VCaP (cell line): ENCODE data around the gene SNCA.

Source experiments
- H3K27ac ChIP-seq: fragments of 450-650 bp; 2 replicates; pipeline ENCODE4 v1.5.1; 2017
- TF ChIP-seq, protein P1 (sequence below): fragments of 450-650 bp; conservative IDR thresholded peaks from 2 replicates; pipeline ENCODE4 v1.5.1; 2017; ENCODE audit warnings: mild to moderate bottlenecking, moderate library complexity

Gene SNCA

DNA sequence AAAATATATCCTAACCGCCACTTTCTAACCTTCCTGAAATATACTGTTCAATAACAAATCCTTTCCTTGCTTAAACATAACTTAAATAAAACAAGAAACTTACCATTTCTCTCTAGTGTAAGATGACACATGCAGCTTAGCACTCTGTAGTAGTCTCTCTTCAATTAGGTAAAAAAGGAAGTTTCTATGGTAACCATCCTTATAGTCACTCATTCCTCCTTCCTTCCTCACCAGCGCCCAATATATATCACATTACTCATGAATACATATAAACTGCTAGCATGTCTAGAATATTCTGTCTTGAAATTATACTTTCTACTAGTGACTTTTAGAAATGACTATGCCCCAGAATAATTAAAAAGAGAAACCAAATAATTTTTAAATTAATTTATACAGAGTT is 112.2 kb downstream of the SNCA start:
- H3K27ac ChIP-seq: no peak overlapping the region
- TF ChIP-seq, protein P1, sequence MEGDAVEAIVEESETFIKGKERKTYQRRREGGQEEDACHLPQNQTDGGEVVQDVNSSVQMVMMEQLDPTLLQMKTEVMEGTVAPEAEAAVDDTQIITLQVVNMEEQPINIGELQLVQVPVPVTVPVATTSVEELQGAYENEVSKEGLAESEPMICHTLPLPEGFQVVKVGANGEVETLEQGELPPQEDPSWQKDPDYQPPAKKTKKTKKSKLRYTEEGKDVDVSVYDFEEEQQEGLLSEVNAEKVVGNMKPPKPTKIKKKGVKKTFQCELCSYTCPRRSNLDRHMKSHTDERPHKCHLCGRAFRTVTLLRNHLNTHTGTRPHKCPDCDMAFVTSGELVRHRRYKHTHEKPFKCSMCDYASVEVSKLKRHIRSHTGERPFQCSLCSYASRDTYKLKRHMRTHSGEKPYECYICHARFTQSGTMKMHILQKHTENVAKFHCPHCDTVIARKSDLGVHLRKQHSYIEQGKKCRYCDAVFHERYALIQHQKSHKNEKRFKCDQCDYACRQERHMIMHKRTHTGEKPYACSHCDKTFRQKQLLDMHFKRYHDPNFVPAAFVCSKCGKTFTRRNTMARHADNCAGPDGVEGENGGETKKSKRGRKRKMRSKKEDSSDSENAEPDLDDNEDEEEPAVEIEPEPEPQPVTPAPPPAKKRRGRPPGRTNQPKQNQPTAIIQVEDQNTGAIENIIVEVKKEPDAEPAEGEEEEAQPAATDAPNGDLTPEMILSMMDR: no peak

DNA sequence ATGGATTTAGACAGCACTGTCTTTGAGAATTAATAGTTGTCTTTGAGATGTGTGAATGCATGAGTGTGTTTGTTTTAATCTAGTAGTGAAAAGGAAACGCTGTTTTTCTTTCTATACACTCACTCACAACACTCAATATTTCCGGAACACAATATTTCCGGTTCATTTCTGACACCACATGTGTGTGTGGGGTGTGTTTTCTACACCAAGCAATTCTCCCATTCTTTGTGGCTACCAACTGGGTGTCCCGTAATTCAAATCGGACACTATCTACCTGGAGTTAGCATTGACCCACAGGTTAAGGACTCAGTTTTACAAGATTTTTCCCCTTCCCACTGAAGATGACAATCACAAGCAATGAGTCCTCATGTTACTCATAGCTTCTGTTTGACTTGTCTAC is 113.9 kb downstream of the SNCA start:
- TF ChIP-seq, protein P1: no peak
- no peak overlapping the region for H3K27ac ChIP-seq

DNA sequence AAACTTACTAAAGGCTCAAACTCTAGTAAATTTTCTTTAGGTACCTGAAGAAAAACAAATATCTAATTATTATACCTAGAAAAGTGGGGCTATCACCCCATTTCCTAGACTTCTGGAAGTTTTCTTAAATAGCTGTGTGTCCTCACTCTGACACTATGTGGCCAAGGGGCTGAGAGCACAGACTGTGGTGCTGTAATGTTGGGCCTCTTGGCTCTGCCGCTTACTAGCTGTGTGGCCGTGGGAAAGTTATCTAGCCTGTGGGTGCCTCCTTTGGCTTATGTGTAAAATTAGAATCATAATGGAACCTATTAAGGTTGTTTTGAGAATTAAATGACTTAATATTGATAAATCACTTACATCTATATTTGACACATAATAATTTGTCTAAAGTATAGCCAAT is 114.4 kb downstream of the SNCA start:
- TF ChIP-seq, protein P1: no peak

DNA sequence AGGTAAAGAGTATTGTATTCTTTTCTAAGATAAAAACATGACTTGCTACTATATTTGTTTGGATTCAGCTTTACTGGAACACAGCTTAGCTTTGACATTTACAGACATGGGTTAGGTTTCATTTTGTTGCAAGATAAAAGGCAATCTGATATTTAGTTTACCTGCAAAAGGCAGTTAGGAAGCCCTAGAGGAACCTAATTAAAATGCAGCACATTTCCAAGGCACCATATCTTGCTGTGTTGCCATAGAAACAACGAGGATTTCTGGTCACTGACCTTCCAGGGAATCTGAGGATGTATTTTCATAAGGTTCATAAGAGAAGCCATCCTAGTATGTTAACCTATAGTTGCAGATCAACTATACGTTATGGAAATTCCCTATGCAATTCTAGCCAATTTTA is 116.0 kb downstream of the SNCA start:
- TF ChIP-seq, protein P1: no peak

More for the DNA sequence above, 114.4 kb downstream of the SNCA start:
- no peak overlapping the region for H3K27ac ChIP-seq

DNA sequence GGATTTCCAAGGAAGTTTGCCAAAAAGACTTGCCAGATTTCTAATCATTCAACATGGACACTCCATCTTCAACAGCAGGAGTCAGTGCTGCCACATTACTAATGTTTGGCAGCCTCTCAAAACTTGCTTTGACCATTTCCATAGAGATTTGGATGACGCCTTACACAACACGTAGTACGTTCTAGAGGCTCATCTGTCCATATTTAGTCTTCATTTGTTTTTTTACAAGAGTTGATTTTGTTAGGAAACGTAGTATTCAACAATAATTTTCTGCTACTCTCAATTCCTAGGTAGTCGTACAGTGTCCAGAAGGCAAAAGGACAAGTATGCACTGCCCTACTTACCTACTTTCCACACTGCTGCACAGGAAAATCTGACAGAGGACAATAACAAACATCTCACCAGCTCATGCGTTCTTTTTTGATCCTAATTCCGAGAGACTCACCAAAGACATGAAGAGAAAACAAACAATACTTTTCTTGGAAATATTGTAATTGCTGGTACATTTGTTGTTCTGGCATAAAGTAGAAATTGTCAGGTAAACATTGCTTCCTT is 117.3 kb downstream of the SNCA start:
- TF ChIP-seq, protein P1: no peak

More for the DNA sequence above, 116.0 kb downstream of the SNCA start:
- no peak overlapping the region for H3K27ac ChIP-seq

DNA sequence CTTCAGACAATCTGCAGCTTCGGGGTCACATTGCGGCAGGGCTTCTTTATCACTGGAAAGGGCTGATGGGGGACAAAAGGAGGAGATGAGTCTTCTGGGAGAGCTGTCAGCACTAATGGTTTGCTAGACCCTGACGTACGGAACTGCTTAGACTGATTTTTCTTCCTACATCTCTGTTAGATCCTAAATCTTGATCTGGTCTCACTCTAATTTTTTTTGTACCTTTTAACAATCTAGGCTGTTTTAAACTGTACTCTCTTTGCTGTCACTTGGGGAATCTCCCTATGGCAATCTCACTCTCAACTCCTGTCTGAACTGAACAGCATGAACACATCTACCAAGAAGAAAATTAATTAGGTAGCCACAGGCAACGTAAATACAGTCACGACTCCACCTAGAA is 120.1 kb downstream of the SNCA start:
- TF ChIP-seq, protein P1: no peak
- H3K27ac ChIP-seq: no peak overlapping the region

More for the DNA sequence above, 117.3 kb downstream of the SNCA start:
- no peak overlapping the region for H3K27ac ChIP-seq

DNA sequence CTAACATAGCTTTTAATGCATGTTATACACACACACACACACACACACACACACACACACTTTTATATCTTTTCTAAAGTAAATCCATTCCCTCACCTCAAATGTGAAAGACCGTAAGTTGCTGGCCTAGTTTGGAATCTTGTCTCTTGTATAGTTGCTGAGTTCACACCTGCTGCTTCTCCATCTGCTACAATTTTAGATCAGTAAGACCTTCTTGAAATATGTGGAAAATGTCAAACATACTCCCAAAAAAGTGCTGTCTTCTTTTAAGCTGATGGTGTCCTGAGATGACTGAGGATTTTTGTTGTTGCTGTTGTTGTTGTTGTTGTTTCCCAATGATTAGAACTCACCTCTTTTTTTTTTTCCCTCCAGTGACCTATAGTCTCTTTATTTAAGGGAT is 121.3 kb downstream of the SNCA start:
- TF ChIP-seq, protein P1: no peak
- H3K27ac ChIP-seq: no peak overlapping the region
